SK-N-SH (cell line): Measurements from ENCODE around the gene TFCP2L1. TPM values are rescaled to one million over a fixed set of nuclear protein-coding genes. Genes with fewer than 3 reads are reported as not detected.

Source experiments
- CTCF ChIA-PET: fragments of 300-600, 350-600 bp; formaldehyde crosslinking; extraction: SDS; loops from one replicate; lab custom pipeline; 2021; lab: Yijun Ruan, JAX
- POLR2A ChIA-PET: fragments of 350-600 bp; sonication (Branson Sonifier 250); formaldehyde crosslinking; extraction: SDS; loops from one replicate; lab custom pipeline; 2020; ENCODE audit warnings: antibody characterized with exemption, inconsistent platforms; lab: Yijun Ruan, JAX
- DNase-seq: peaks from one replicate; pipeline ENCODE4 v3.0.0; 2012
- H2AFZ ChIP-seq: fragments of 200-600 bp; sonication (generic); 2 replicates; pipeline ENCODE4 v1.8.1; 2016; ENCODE audit warnings: antibody characterized with exemption, mild to moderate bottlenecking, low read depth
- H3F3A ChIP-seq: fragments of 200-600 bp; sonication (generic); replicated peaks from 2 replicates; pipeline ENCODE3; 2016; ENCODE audit warnings: antibody characterized with exemption, mild to moderate bottlenecking; ENCODE audit not compliant: insufficient read depth
- H3K27ac ChIP-seq, 2 experiments: fragments of 200-500 bp in 1 of 2; fragments of 200-600 bp in 1 of 2; sonication (Bioruptor generic) in 1 of 2; sonication (generic), shearing (Covaris generic) in 1 of 2; 2 replicates each; pipeline versions ENCODE4 v1.5.1 to v1.6.1; 2014 to 2016; ENCODE audit warnings: low read depth in 2 of 2, inconsistent platforms in 1 of 2, low read length in 1 of 2, mild to moderate bottlenecking in 1 of 2, mixed read lengths in 1 of 2
- H3K27me3 ChIP-seq: fragments of 200-600 bp; sonication (generic), shearing (Covaris generic); 2 replicates; pipeline ENCODE4 v1.6.1; 2016; ENCODE audit warnings: mixed run types; ENCODE audit not compliant: insufficient read depth
- H3K36me3 ChIP-seq, 2 experiments: fragments of 200-500 bp in 1 of 2; fragments of 200-600 bp in 1 of 2; sonication (Bioruptor generic) in 1 of 2; sonication (generic) in 1 of 2; replicated peaks in 1 of 2; 2 replicates each; pipeline versions ENCODE3 to v1.5.1; 2014 to 2016; ENCODE audit warnings: low read length in 1 of 2, mild to moderate bottlenecking in 1 of 2; ENCODE audit not compliant: insufficient read depth in 2 of 2, control insufficient read depth in 1 of 2
- H3K4me1 ChIP-seq, 2 experiments: fragments of 200-500 bp in 1 of 2; fragments of 200-600 bp in 1 of 2; sonication (Bioruptor generic) in 1 of 2; sonication (generic), shearing (Covaris generic) in 1 of 2; 2 replicates each; pipeline versions ENCODE4 v1.5.1 to v1.6.1; 2014 to 2016; ENCODE audit warnings: low read depth in 1 of 2, low read length in 1 of 2, mixed run types in 1 of 2; ENCODE audit not compliant: insufficient read depth in 2 of 2, control insufficient read depth in 1 of 2
- H3K4me2 ChIP-seq: fragments of 200-600 bp; sonication (generic), shearing (Covaris generic); 2 replicates; pipeline ENCODE4 v1.6.1; 2017; ENCODE audit warnings: mixed run types
- H3K4me3 ChIP-seq, 2 experiments: fragments of 200-500 bp in 1 of 2; fragments of 200-600 bp in 1 of 2; sonication (Bioruptor generic) in 1 of 2; sonication (generic), shearing (Covaris generic) in 1 of 2; 2 replicates each; pipeline versions ENCODE4 v1.5.1 to v1.8.1; 2014 to 2016; ENCODE audit warnings: low read depth in 2 of 2, inconsistent platforms in 1 of 2, low read length in 1 of 2, mild to moderate bottlenecking in 1 of 2, mixed read lengths in 1 of 2, moderate library complexity in 1 of 2
- H3K79me2 ChIP-seq: fragments of 200-600 bp; sonication (generic); 2 replicates; pipeline ENCODE4 v1.8.1; 2017; ENCODE audit warnings: mild to moderate bottlenecking; ENCODE audit not compliant: insufficient read depth
- H3K9ac ChIP-seq: fragments of 200-600 bp; sonication (generic); 2 replicates; pipeline ENCODE4 v1.6.1; 2017; ENCODE audit warnings: mixed run types
- H3K9me2 ChIP-seq: fragments of 200-600 bp; sonication (generic); 2 replicates; pipeline ENCODE4 v1.6.1; 2017; ENCODE audit warnings: mixed run types
- H3K9me3 ChIP-seq: fragments of 200-600 bp; sonication (generic); 2 replicates; pipeline ENCODE4 v1.6.1; 2017; ENCODE audit warnings: mixed run types, mild to moderate bottlenecking, moderate library complexity
- H4K20me1 ChIP-seq: fragments of 200-600 bp; sonication (generic); 2 replicates; pipeline ENCODE4 v1.6.1; 2017; ENCODE audit warnings: mild to moderate bottlenecking, mixed run types; ENCODE audit not compliant: insufficient read depth
- CHD2 ChIP-seq: fragments of 150-350 bp; IDR thresholded peaks from 2 replicates; pipeline ENCODE4 v1.6.1; 2018; ENCODE audit warnings: low read length; ENCODE audit not compliant: partially characterized antibody
- CTCF ChIP-seq: fragments of 200-600 bp; sonication (generic); IDR thresholded peaks from 2 replicates; pipeline ENCODE4 v1.6.1; 2017; ENCODE audit warnings: antibody characterized with exemption, mild to moderate bottlenecking, moderate library complexity
- FOSL2 ChIP-seq: IDR thresholded peaks from 2 replicates; pipeline ENCODE4 v1.4.0; 2012; ENCODE audit warnings: low read depth, mild to moderate bottlenecking, moderate library complexity, borderline replicate concordance
- GABPA ChIP-seq: IDR thresholded peaks from 2 replicates; pipeline ENCODE4 v1.4.0; 2012; ENCODE audit warnings: low read depth, mild to moderate bottlenecking
- GATA2 ChIP-seq: sonication (generic); formaldehyde crosslinking; IDR thresholded peaks from 2 replicates; pipeline ENCODE4 v1.5.0; 2020; ENCODE audit warnings: mild to moderate bottlenecking, missing genetic modification reagents
- JUND ChIP-seq: IDR thresholded peaks from 2 replicates; pipeline ENCODE4 v1.4.0; 2012
- MEF2A ChIP-seq: IDR thresholded peaks from 2 replicates; pipeline ENCODE4 v1.4.0; 2012; ENCODE audit warnings: low read depth, borderline replicate concordance
- POLR2AphosphoS5 ChIP-seq: IDR thresholded peaks from 2 replicates; pipeline ENCODE4 v1.6.1; 2012; ENCODE audit warnings: low read depth, low read length
- RAD21 ChIP-seq: IDR thresholded peaks from 2 replicates; pipeline ENCODE4 v1.6.1; 2012; ENCODE audit warnings: mild to moderate bottlenecking, low read length
- RCOR1 ChIP-seq: fragments of 150-350 bp; IDR thresholded peaks from 2 replicates; pipeline ENCODE4 v1.6.1; 2017; ENCODE audit warnings: antibody characterized with exemption, low read length
- SIN3A ChIP-seq: IDR thresholded peaks from 2 replicates; pipeline ENCODE4 v1.6.1; 2012; ENCODE audit warnings: low read depth, mild to moderate bottlenecking, low read length, moderate library complexity, borderline replicate concordance
- TAF1 ChIP-seq: IDR thresholded peaks from 2 replicates; pipeline ENCODE4 v1.6.1; 2012; ENCODE audit warnings: low read depth, mild to moderate bottlenecking, low read length, moderate library complexity, borderline replicate concordance
- TEAD4 ChIP-seq: IDR thresholded peaks from 2 replicates; pipeline ENCODE4 v1.4.0; 2012; ENCODE audit warnings: mild to moderate bottlenecking, borderline replicate concordance; ENCODE audit not compliant: insufficient read depth
- USF1 ChIP-seq: IDR thresholded peaks from 2 replicates; pipeline ENCODE4 v1.4.0; 2012; ENCODE audit warnings: low read depth, borderline replicate concordance
- USF2 ChIP-seq: fragments of 150-350 bp; IDR thresholded peaks from 2 replicates; pipeline ENCODE4 v1.6.1; 2017; ENCODE audit warnings: antibody characterized with exemption, low read length, low read depth, borderline replicate concordance
- WGBS: methylation state at CpG from one replicate; pipeline ENCODE4 v1.1.6; 2017; ENCODE audit warnings: low lambda C conversion rate; 5-methylcytosine and 5-hydroxymethylcytosine counted together
- polyA plus RNA-seq, 3 experiments: library from polyadenylated mRNA; depleted of rRNA; stranded (reverse); fragments of >200 nt; gene quantifications; 2 replicates each; pipeline ENCODE4 v1.2.3, GENCODE V29; 2012

Gene TFCP2L1
- polyA plus RNA-seq, 1 of the 3 experiments (the other 2 are of a cell fraction) = not detected

GRCh38 chr2:121245120-121245820 is 39.7 kb downstream of the TFCP2L1 start:
- H3K27me3 ChIP-seq = peaks cover 17% of the 10 kb centered on the region; the same call in 1 of the 2 replicates
- no peak for TF ChIP-seq SIN3A
- no peak for TF ChIP-seq CHD2
- no peak for TF ChIP-seq USF1
- TF ChIP-seq JUND = no peak
- no peak for TF ChIP-seq TAF1
- TF ChIP-seq POLR2AphosphoS5 = no peak
- TF ChIP-seq CTCF = no peak
- TF ChIP-seq RAD21 = no peak
- TF ChIP-seq GABPA = no peak
- TF ChIP-seq USF2 = no peak
- no peak for TF ChIP-seq TEAD4
- H3K36me3 ChIP-seq = no peaks in the 10 kb centered on the region
- ChIA-PET POLR2A (no interaction called here), CTCF (interaction anchor here (1.0 kb wide), 1 partner anchor 150 kb away, joined by 5 read pairs; no protein-coding TSS in a partner anchor)
- no peak overlapping the region for H3K4me2 ChIP-seq
- peaks cover 0 to 10% of the 10 kb centered on the region in 2 experiments; a peak in 1 of 4 replicates for H3K4me1 ChIP-seq
- no peaks in the 10 kb centered on the region for H3F3A ChIP-seq
- no peaks in the 10 kb centered on the region for H3K79me2 ChIP-seq
- no peak overlapping the region for H2AFZ ChIP-seq
- H4K20me1 ChIP-seq = no peaks in the 10 kb centered on the region
- DNase-seq = no peak
- no peaks in the 10 kb centered on the region for H3K9me2 ChIP-seq
- H3K9ac ChIP-seq = no peak overlapping the region
- H3K4me3 ChIP-seq = no peak overlapping the region
- WGBS = 61% methylated on average over 10 of the region's 13 CpGs
- no peak overlapping the region for H3K27ac ChIP-seq
- no peaks in the 10 kb centered on the region for H3K9me3 ChIP-seq

- no peaks in the 10 kb centered on the region for H3K79me2 ChIP-seq
- H4K20me1 ChIP-seq = no peaks in the 10 kb centered on the region
- H3K27me3 ChIP-seq = peaks cover 23% of the 10 kb centered on the region; the same call in 1 of the 2 replicates
- 82% methylated on average over 11 of the region's 11 CpGs for WGBS
- no peak overlapping the region for H3K9ac ChIP-seq
- H3K4me1 ChIP-seq = peaks cover 0 to 10% of the 10 kb centered on the region in 2 experiments; a peak in 1 of 4 replicates
- no peaks in the 10 kb centered on the region for H3K9me2 ChIP-seq
- no peak for DNase-seq
- POLR2A ChIA-PET = no interaction called here
- no peak overlapping the region for H3K4me2 ChIP-seq
- no peaks in the 10 kb centered on the region for H3F3A ChIP-seq
- H3K27ac ChIP-seq = no peak overlapping the region
- no peak overlapping the region for H3K4me3 ChIP-seq
- no peak overlapping the region for H2AFZ ChIP-seq
- no peaks in the 10 kb centered on the region for H3K36me3 ChIP-seq
- TF ChIP-seq TEAD4 = no peak
- TF ChIP-seq MEF2A = no peak
- no peak for TF ChIP-seq FOSL2
- no peak for TF ChIP-seq GATA2
- no peak for TF ChIP-seq GABPA
- TF ChIP-seq RCOR1 = no peak
- TF ChIP-seq, all 33 proteins: peak for 0
- CTCF ChIA-PET = interaction anchor here (1.0 to 2.2 kb wide), 2 partner anchors 149 kb away, joined by 5 to 6 read pairs; no protein-coding TSS in a partner anchor
- no peaks in the 10 kb centered on the region for H3K9me3 ChIP-seq
These were observed 40.4 kb downstream of the TFCP2L1 start for GRCh38 chr2:121244616-121245015.
